Measurements from ENCODE around the gene RAD51B.

The RAD51B gene

DNA sequence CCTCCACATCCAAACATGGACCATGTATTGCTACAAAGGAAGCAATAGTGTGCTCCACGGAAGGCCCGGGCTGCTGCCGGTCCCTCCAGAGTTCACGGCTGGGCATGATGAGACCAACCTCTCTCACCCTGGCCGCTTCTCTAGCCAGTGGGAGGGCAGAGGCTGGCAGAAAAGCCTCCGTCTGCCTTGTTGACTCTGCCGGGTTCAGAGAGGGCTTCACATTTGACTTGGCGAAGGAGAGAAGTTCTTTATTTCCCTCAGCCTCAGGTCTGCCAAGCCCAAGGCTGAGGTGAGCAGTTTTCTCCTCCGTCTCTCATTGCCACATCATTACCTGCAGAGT, 743.3 kb downstream of the RAD51B start (continued):
- TF ChIP-seq ZNF776 (tag by site-specific recombination; IDR thresholded peaks at IDR 0.05; ENCODE audit: borderline replicate concordance) (no peak), KLF8 (tag by site-specific recombination; IDR thresholded peaks at IDR 0.05) (no peak), BCL11A (tag by site-specific recombination; IDR thresholded peaks at IDR 0.05; ENCODE audit: low read depth) (no peak), KLF16 (tag by site-specific recombination; IDR thresholded peaks at IDR 0.05) (no peak), ZNF843 (tag by site-specific recombination; IDR thresholded peaks at IDR 0.05) (no peak), ZFHX2 (tag by site-specific recombination; conservative IDR thresholded peaks at IDR 0.05) (no peak), SP2 (tag by site-specific recombination; IDR thresholded peaks at IDR 0.05) (no peak)

- H3K36me3 ChIP-seq (ENCODE audit: control insufficient read depth in 2 of 2, insufficient read depth in 1 of 2, low read length in 2 of 2): no peaks in the 10 kb centered on the region
- no peaks in the 10 kb centered on the region for H3K9me3 ChIP-seq (ENCODE audit: control insufficient read depth, insufficient read depth, low read depth, low read length)
- TF ChIP-seq YY2 (tag by site-specific recombination; IDR thresholded peaks at IDR 0.05) (no peak), KLF7 (tag by site-specific recombination; IDR thresholded peaks at IDR 0.05; ENCODE audit: borderline replicate concordance) (no peak), ZNF394 (tag by site-specific recombination; IDR thresholded peaks at IDR 0.05; ENCODE audit: borderline replicate concordance) (no peak), MYNN (tag by site-specific recombination; IDR thresholded peaks at IDR 0.05; ENCODE audit: borderline replicate concordance) (no peak), ZNF768 (tag by site-specific recombination; IDR thresholded peaks at IDR 0.05) (no peak), ZNF354C (tag by site-specific recombination; IDR thresholded peaks at IDR 0.05; ENCODE audit: borderline replicate concordance, low read depth) (no peak), ZNF391 (tag by site-specific recombination; IDR thresholded peaks at IDR 0.05; ENCODE audit: borderline replicate concordance, low read depth) (no peak), ZNF654 (tag by site-specific recombination; IDR thresholded peaks at IDR 0.05; ENCODE audit: low read depth) (no peak)
- TF ChIP-seq, protein P1, sequence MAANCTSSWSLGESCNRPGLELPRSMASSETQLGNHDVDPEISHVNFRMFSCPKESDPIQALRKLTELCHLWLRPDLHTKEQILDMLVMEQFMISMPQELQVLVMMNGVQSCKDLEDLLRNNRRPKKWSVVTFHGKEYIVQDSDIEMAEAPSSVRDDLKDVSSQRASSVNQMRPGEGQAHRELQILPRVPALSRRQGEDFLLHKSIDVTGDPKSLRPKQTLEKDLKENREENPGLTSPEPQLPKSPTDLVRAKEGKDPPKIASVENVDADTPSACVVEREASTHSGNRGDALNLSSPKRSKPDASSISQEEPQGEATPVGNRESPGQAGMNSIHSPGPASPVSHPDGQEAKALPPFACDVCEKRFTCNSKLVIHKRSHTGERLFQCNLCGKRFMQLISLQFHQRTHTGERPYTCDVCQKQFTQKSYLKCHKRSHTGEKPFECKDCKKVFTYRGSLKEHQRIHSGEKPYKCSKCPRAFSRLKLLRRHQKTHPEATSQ (tag by site-specific recombination; IDR thresholded peaks at IDR 0.05): no peak
- TF ChIP-seq, protein P2, sequence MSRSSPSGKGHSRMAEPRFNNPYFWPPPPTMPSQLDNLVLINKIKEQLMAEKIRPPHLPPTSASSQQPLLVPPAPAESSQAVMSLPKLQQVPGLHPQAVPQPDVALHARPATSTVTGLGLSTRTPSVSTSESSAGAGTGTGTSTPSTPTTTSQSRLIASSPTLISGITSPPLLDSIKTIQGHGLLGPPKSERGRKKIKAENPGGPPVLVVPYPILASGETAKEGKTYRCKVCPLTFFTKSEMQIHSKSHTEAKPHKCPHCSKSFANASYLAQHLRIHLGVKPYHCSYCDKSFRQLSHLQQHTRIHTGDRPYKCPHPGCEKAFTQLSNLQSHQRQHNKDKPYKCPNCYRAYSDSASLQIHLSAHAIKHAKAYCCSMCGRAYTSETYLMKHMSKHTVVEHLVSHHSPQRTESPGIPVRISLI (tag by site-specific recombination; IDR thresholded peaks at IDR 0.05): no peak
- H3K27ac ChIP-seq (ENCODE audit: extremely low read depth, low read depth, low read length): no peak overlapping the region
- ChIA-PET CTCF (no interaction called here), POLR2A (no interaction called here)
- no peak overlapping the region for H3K4me3 ChIP-seq (ENCODE audit: low read depth, low read length)
- no peaks in the 10 kb centered on the region for H3K4me1 ChIP-seq (ENCODE audit: control insufficient read depth, insufficient read depth, low read length)
These were observed 743.9 kb downstream of the RAD51B start for GRCh38 chr14:68563251-68564131.

GRCh38 chr14:68564191-68564825, 744.7 kb downstream of the RAD51B start:
- H3K4me1 ChIP-seq (ENCODE audit: control insufficient read depth, insufficient read depth, low read length): no peaks in the 10 kb centered on the region
- H3K27ac ChIP-seq (ENCODE audit: extremely low read depth, low read depth, low read length): no peak overlapping the region
- no peaks in the 10 kb centered on the region for H3K9me3 ChIP-seq (ENCODE audit: control insufficient read depth, insufficient read depth, low read depth, low read length)
- CTCF ChIA-PET: no interaction called here
- H3K4me3 ChIP-seq (ENCODE audit: low read depth, low read length): no peak overlapping the region
- POLR2A ChIA-PET: no interaction called here
- no peaks in the 10 kb centered on the region for H3K36me3 ChIP-seq (ENCODE audit: control insufficient read depth in 2 of 2, insufficient read depth in 1 of 2, low read length in 2 of 2)
- TF ChIP-seq, protein P3, sequence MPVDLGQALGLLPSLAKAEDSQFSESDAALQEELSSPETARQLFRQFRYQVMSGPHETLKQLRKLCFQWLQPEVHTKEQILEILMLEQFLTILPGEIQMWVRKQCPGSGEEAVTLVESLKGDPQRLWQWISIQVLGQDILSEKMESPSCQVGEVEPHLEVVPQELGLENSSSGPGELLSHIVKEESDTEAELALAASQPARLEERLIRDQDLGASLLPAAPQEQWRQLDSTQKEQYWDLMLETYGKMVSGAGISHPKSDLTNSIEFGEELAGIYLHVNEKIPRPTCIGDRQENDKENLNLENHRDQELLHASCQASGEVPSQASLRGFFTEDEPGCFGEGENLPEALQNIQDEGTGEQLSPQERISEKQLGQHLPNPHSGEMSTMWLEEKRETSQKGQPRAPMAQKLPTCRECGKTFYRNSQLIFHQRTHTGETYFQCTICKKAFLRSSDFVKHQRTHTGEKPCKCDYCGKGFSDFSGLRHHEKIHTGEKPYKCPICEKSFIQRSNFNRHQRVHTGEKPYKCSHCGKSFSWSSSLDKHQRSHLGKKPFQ (tag by site-specific recombination; IDR thresholded peaks at IDR 0.05): no peak
- no peak for TF ChIP-seq ZBTB26 (tag by site-specific recombination; optimal IDR thresholded peaks at IDR 0.05)
- no peak for TF ChIP-seq ZNF114 (tag by site-specific recombination; IDR thresholded peaks at IDR 0.05)

Data from HEK293 (cell line).